Ishikawa (cell line): ENCODE results near the gene ATG4C.

Experiments
- CEBPB ChIP-seq: IDR thresholded peaks from 2 replicates; pipeline ENCODE4 v1.6.1; 2012
- CREB1 ChIP-seq: IDR thresholded peaks from 2 replicates; pipeline ENCODE4 v1.6.1; 2012; ENCODE audit warnings: low read depth
- EGR1 ChIP-seq: IDR thresholded peaks from 2 replicates; pipeline ENCODE4 v1.6.1; 2012
- EP300 ChIP-seq: IDR thresholded peaks from 2 replicates; pipeline ENCODE4 v1.6.1; 2012; ENCODE audit warnings: borderline replicate concordance
- FOXM1 ChIP-seq: IDR thresholded peaks from 2 replicates; pipeline ENCODE4 v1.6.1; 2012; ENCODE audit warnings: low read depth, borderline replicate concordance
- MAX ChIP-seq: IDR thresholded peaks from 2 replicates; pipeline ENCODE4 v1.6.1; 2012
- NFIC ChIP-seq: IDR thresholded peaks from 2 replicates; pipeline ENCODE4 v1.6.1; 2012
- RAD21 ChIP-seq: IDR thresholded peaks from 2 replicates; pipeline ENCODE4 v1.6.1; 2012; ENCODE audit warnings: low read depth
- REST ChIP-seq: IDR thresholded peaks from 2 replicates; pipeline ENCODE4 v1.6.1; 2012; ENCODE audit warnings: low read depth, mild to moderate bottlenecking
- TAF1 ChIP-seq: IDR thresholded peaks from 2 replicates; pipeline ENCODE4 v1.6.1; 2012; ENCODE audit warnings: low read depth, mild to moderate bottlenecking
- TCF12 ChIP-seq: IDR thresholded peaks from 2 replicates; pipeline ENCODE4 v1.6.1; 2012; ENCODE audit warnings: low read depth
- TEAD4 ChIP-seq: IDR thresholded peaks from 2 replicates; pipeline ENCODE4 v1.6.1; 2012
- YY1 ChIP-seq: IDR thresholded peaks from 2 replicates; pipeline ENCODE4 v1.6.1; 2012; ENCODE audit warnings: low read depth
- ZBTB7A ChIP-seq: IDR thresholded peaks from 2 replicates; pipeline ENCODE4 v1.6.1; 2012; ENCODE audit warnings: low read depth
- TF ChIP-seq, protein P1 (sequence below): IDR thresholded peaks from 2 replicates; pipeline ENCODE4 v1.6.1; 2012

The ATG4C gene

DNA sequence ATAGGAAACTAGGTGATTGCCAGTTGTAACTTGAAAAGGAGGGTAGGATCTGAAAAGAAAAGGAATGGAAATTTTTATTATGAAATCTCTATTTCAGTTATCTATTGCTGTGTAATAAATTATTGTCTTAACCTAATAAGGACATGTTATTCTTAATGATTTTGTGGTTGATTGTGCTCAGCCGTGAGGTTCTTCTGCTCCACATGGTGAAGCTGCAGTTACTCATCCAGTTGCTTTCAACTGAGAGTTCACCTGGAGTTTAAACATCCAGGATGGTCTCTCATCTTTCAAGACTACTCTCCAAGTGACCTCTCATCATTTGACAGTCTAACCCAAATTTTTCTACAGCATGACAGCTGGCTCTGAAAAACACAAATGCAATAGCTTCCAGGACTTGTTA, 96.0 kb downstream of the ATG4C start:
- TF ChIP-seq FOXM1 = no peak
- TF ChIP-seq EGR1 = no peak
- no peak for TF ChIP-seq RAD21
- no peak for TF ChIP-seq TEAD4
- no peak for TF ChIP-seq YY1
- no peak for TF ChIP-seq TAF1
- no peak for TF ChIP-seq CREB1
- TF ChIP-seq, protein P1, sequence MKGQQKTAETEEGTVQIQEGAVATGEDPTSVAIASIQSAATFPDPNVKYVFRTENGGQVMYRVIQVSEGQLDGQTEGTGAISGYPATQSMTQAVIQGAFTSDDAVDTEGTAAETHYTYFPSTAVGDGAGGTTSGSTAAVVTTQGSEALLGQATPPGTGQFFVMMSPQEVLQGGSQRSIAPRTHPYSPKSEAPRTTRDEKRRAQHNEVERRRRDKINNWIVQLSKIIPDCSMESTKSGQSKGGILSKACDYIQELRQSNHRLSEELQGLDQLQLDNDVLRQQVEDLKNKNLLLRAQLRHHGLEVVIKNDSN = no peak

DNA sequence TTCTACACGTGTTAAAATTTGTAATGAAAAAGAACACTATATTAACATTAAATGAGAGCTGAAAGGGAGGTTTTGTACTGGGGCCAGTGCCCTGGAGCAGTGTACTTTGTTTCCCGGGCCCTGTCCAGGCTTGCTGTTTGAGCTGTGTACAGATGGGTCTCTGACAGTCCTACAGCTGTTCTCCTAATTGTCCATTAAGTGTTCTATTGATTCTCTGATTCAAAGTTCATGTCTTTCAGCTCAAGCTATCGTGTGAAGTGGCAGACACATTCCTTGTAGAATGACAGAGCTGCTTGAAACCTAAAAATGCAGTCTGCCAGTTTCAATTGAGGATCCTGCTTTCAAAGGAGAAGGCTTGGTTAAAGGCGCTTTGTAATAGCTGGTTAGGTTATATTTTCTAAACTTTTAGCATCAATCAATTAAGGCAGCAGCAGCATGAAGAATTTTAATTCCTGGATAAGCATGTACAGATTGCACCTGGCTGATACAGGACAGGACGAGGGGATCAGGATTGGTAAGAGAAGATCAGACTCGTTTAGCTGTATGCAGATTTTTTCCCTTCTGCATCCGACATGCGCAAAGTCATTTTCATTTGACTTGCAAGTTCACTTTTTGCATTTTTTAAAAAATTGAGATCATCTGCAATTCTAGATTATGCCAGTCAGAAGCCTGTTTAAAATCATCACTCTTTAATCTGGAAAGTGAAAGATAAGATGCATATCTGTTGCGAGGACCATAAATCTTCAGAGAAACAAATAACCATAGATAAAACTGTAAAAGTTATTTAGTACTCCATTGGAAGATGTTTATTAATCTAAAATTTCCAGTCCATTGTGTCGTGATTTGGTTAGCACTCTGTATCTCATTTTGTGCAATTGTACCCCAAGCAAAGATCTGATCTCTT, 98.5 kb downstream of the ATG4C start:
- TF ChIP-seq TEAD4 (no peak), FOXM1 (no peak), CREB1 (no peak), REST (no peak), EP300 (no peak), CEBPB (no peak), MAX (no peak), NFIC (no peak)

- TF ChIP-seq, protein P1 = no peak
- TF ChIP-seq TCF12 (no peak), RAD21 (no peak), FOXM1 (no peak), CREB1 (no peak), REST (no peak), EGR1 (no peak), NFIC (no peak), ZBTB7A (no peak), EP300 (no peak), CEBPB (no peak), YY1 (no peak)
Measured at GRCh38 chr1:62884156-62884740, 100.3 kb downstream of the ATG4C start.

GRCh38 chr1:62887799-62888507, 104.0 kb downstream of the ATG4C start:
- TF ChIP-seq EP300 (no peak), RAD21 (no peak), TCF12 (no peak), YY1 (no peak), REST (no peak), FOXM1 (no peak), EGR1 (no peak), CREB1 (no peak), ZBTB7A (no peak), NFIC (no peak), TEAD4 (no peak), TAF1 (no peak), CEBPB (no peak), MAX (no peak)
- TF ChIP-seq, protein P1 = no peak
